Endodermal cell (in vitro differentiated cells): Measurements from ENCODE around the gene ITFG1. TPM values are rescaled to one million over a fixed set of nuclear protein-coding genes. Genes with fewer than 3 reads are reported as not detected.

ENCODE experiments used
- DNase-seq: peaks from one replicate; pipeline ENCODE4 v3.0.0-alpha.2; 2017
- H3K27ac ChIP-seq: 2 replicates; pipeline ENCODE4 v1.5.1; 2013; ENCODE audit warnings: mild to moderate bottlenecking, low read depth, low read length, moderate library complexity
- H3K27me3 ChIP-seq: 2 replicates; pipeline ENCODE4 v1.6.1; 2013; ENCODE audit warnings: mild to moderate bottlenecking, low read length, moderate library complexity; ENCODE audit not compliant: insufficient read depth, control insufficient read depth, poor library complexity, severe bottlenecking
- H3K36me3 ChIP-seq: 2 replicates; pipeline ENCODE4 v1.7.0; 2013; ENCODE audit warnings: mild to moderate bottlenecking, low read length, moderate library complexity; ENCODE audit not compliant: control insufficient read depth, insufficient read depth
- H3K4me1 ChIP-seq: one replicate; pipeline ENCODE4 v1.7.0; 2013; ENCODE audit warnings: low read length; ENCODE audit not compliant: control insufficient read depth, insufficient read depth
- H3K4me3 ChIP-seq: 2 replicates; pipeline ENCODE4 v1.5.1; 2013; ENCODE audit warnings: mild to moderate bottlenecking, low read length, moderate library complexity
- H3K9ac ChIP-seq: 2 replicates; pipeline ENCODE4 v1.6.1; 2013; ENCODE audit warnings: mild to moderate bottlenecking, low read length, moderate library complexity; ENCODE audit not compliant: poor library complexity, severe bottlenecking; ENCODE audit errors: extremely low read depth
- H3K9me3 ChIP-seq: 2 replicates; pipeline ENCODE4 v1.6.1; 2013; ENCODE audit warnings: mild to moderate bottlenecking, low read length, moderate library complexity; ENCODE audit not compliant: control insufficient read depth
- H3K27ac Mint-ChIP-seq: 2 replicates; pipeline ENCODE4 v1.8.0; 2020; ENCODE audit warnings: mixed read lengths
- H3K27me3 Mint-ChIP-seq: 2 replicates; pipeline ENCODE4 v1.8.0; 2021; ENCODE audit warnings: mild to moderate bottlenecking, mixed read lengths; ENCODE audit not compliant: insufficient read depth
- H3K36me3 Mint-ChIP-seq: 2 replicates; pipeline ENCODE4 v1.8.0; 2020; ENCODE audit warnings: low read depth, mixed read lengths
- H3K4me1 Mint-ChIP-seq: 2 replicates; pipeline ENCODE4 v1.8.0; 2020; ENCODE audit warnings: mixed read lengths
- H3K4me3 Mint-ChIP-seq: 2 replicates; pipeline ENCODE4 v1.8.0; 2020; ENCODE audit warnings: mild to moderate bottlenecking, moderate library complexity, mixed read lengths
- H3K9me3 Mint-ChIP-seq: 2 replicates; pipeline ENCODE4 v1.8.0; 2020; ENCODE audit warnings: mild to moderate bottlenecking, mixed read lengths
- WGBS, 2 experiments: methylation state at CpG; one replicate each; pipeline versions ENCODE4 v1.1.5 to v1.1.7; 2013; ENCODE audit warnings: missing lambda C conversion rate in 2 of 2, mixed read lengths in 1 of 2; ENCODE audit not compliant: insufficient coverage in 1 of 2, insufficient read length in 1 of 2; 5-methylcytosine and 5-hydroxymethylcytosine counted together
- total RNA-seq, 2 donors: library from RNA; stranded (reverse); fragmentation: NEBNext Ultra II Directional in 1 of 2; extraction: Animal tissue kit (Norgen Biotek cat#: 25700) in 1 of 2; gene quantifications; 2 replicates in 1 of 2; 3 replicates in 1 of 2; pipeline ENCODE4 v1.2.1, GENCODE V29; 2021
- TF ChIP-seq, protein P1 (sequence below): fragments of 200-600 bp; sonication (generic); conservative IDR thresholded peaks from 2 replicates; pipeline ENCODE4 v1.5.0; 2021; ENCODE audit warnings: antibody characterized with exemption, mild to moderate bottlenecking

Gene ITFG1
- total RNA-seq, 2 donors from 2014 or later: 35.6 to 40.0 TPM

DNA sequence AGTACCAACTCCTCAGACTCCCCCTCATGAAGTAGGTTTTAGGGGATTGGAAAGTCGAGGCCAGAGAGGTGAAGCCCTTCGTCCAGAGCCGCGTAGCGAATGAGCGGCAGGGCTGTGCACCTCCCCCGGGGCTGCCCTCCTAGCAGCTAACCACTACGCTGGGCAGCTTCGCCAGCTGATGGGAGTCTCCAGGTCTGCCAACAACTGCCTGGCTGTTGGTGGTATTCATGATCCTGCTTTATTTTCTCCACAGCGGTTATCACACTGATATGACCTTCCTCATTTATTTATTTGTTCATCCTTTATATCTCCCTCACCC is 316.3 kb downstream of the ITFG1 start:
- Histone ChIP-seq H3K4me3 (peak overlapping the region; percentile 75), H3K9me3 (no peaks in the 10 kb centered on the region), H3K4me1 (no peaks in the 10 kb centered on the region), H3K9ac (no peak overlapping the region), H3K27ac (no peak overlapping the region), H3K27me3 (no peaks in the 10 kb centered on the region), H3K36me3 (no peaks in the 10 kb centered on the region)
- Mint-ChIP-seq H3K27ac (no peak overlapping the region), H3K4me1 (peaks cover 16% of the 10 kb centered on the region), H3K27me3 (peaks cover 7% of the 10 kb centered on the region), H3K36me3 (no peaks in the 10 kb centered on the region), H3K4me3 (peak overlapping the region; percentile 57), H3K9me3 (no peaks in the 10 kb centered on the region)
- no peak for DNase-seq
- TF ChIP-seq, protein P1, sequence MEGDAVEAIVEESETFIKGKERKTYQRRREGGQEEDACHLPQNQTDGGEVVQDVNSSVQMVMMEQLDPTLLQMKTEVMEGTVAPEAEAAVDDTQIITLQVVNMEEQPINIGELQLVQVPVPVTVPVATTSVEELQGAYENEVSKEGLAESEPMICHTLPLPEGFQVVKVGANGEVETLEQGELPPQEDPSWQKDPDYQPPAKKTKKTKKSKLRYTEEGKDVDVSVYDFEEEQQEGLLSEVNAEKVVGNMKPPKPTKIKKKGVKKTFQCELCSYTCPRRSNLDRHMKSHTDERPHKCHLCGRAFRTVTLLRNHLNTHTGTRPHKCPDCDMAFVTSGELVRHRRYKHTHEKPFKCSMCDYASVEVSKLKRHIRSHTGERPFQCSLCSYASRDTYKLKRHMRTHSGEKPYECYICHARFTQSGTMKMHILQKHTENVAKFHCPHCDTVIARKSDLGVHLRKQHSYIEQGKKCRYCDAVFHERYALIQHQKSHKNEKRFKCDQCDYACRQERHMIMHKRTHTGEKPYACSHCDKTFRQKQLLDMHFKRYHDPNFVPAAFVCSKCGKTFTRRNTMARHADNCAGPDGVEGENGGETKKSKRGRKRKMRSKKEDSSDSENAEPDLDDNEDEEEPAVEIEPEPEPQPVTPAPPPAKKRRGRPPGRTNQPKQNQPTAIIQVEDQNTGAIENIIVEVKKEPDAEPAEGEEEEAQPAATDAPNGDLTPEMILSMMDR: no peak
- 34 to 37% methylated on average over 9 to 10 of the region's 10 CpGs for WGBS, 2 experiments

DNA sequence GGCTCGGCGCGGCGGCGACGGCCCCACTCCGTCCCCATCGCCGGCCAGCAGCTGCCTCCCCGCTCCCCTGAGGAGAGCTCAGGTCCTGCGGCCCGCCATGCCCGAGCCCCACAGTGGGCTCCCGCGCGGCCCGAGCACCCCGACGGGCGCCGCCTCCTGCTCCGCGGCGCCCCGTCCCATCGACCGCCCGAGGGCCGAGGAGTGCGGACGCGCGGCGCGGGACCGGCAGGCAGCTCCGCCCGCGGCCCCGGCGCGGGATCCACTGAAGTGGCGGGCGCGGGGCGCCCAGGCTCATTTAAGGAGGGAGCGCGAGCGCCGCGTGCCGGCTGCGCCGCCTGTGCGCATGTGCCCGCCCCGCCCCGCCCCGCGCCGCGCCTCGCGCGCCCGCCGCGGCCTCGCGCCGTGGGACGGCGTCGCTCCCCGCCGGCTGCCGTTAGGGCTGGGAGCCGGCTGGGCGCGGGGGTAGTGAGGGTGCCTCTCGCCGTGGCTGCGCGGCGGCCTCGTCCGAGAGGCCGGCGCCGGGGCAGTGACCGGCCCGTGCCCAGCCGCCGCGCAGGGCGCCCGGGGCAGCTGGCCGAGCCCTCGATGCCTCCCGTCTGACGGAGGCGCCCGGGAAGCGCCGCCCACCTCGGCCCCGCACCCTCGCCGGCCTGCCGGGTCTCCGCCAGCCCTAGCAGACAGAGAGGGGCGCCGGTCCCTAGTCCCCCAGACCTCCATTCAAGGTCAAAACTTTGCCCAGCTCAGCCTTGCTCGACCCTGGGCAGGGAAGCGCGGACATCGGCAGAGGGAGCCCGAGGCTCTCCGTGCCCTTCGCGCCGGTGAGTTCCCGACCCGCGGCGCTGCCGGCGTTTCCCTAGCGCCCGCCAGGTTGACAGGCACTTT is 316.9 kb downstream of the ITFG1 start, which contains the start of gene NETO2:
TSS of gene NETO2 (minus strand) at position 269 of the 882 bp plus-strand sequence. CDS start 333 bp downstream, outside the sequence.
- Histone ChIP-seq H3K4me1 (no peaks in the 10 kb centered on the region), H3K4me3 (peak within 1 kb of the TSS; percentile 85), H3K27me3 (no peaks in the 10 kb centered on the region), H3K27ac (peak within 1 kb of the TSS; percentile 85), H3K9ac (peak within 1 kb of the TSS; percentile 88), H3K9me3 (no peaks in the 10 kb centered on the region), H3K36me3 (no peaks in the 10 kb centered on the region)
- 0% methylated on average over 5 to 130 of the region's 130 CpGs for WGBS, 2 experiments
- Mint-ChIP-seq H3K27me3 (peaks cover 7% of the 10 kb centered on the region), H3K4me3 (peak within 1 kb of the TSS; percentile 64), H3K27ac (no peak within 1 kb of the TSS), H3K36me3 (no peaks in the 10 kb centered on the region), H3K4me1 (peaks cover 16% of the 10 kb centered on the region), H3K9me3 (no peaks in the 10 kb centered on the region)
- DNase-seq: peak; percentile 90
- TF ChIP-seq, protein P1: peak; percentile 80

DNA sequence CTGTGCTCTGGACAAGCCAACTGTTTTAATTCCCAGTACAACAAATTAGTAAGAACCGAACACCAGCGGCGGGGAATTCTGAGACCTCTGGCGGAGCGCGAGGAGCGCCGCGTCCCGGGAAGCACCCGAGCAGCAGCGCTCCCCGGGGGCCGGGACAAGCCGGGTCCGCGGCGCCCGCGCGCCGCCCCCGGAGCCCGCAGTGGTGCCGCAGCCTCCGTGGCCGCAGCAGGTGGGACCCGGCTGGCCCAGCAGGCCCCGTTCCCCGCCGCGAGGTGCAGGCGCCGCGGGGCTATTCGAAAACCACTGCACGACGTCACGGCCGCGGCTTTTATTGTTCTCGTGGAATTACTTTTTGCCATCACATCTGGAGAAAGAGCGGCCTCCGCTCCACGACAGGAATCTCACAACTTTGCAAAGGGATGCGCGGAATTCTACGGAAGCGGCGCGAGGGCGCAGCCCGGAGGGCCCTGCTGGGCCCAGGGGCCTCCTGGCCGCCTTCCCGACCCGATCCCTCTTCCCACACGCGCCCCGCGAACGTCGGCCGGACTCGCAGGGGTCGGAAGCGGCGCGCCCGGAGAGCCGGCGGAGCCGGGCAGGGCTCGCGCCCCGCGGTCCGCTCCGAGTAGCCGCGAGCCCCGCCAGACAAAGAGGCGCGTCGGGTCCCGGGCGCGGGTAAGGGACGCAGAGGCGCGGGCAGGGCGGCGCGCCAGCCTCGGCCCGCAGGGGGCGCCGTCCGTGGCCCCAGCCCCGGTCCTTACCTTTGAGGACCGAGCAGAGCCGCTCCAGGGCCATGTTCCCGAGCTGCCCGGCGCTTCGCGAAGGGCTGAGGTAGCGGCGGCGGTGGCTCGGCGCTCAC is 317.8 kb downstream of the ITFG1 start:
- WGBS, 2 experiments: 0 to 1% methylated on average over 38 to 111 of the region's 111 CpGs
- no peak overlapping the region for H3K27ac Mint-ChIP-seq

More for the DNA sequence above, 317.8 kb downstream of the ITFG1 start:
- no peaks in the 10 kb centered on the region for H3K9me3 Mint-ChIP-seq
- DNase-seq: peak; percentile 93
- Histone ChIP-seq H3K9ac (peak overlapping the region; percentile 88), H3K27ac (peak overlapping the region; percentile 85), H3K27me3 (no peaks in the 10 kb centered on the region), H3K4me3 (peak overlapping the region; percentile 85), H3K4me1 (no peaks in the 10 kb centered on the region), H3K36me3 (peaks cover 6% of the 10 kb centered on the region), H3K9me3 (no peaks in the 10 kb centered on the region)
- H3K4me3 Mint-ChIP-seq: peak overlapping the region; percentile 64
- H3K27me3 Mint-ChIP-seq: peaks cover 7% of the 10 kb centered on the region
- H3K4me1 Mint-ChIP-seq: peaks cover 16% of the 10 kb centered on the region
- no peaks in the 10 kb centered on the region for H3K36me3 Mint-ChIP-seq
- TF ChIP-seq, protein P1: peak; percentile 94
